A549 (cell line): ENCODE data around the gene ZNF213. TPM values are rescaled to one million over a fixed set of nuclear protein-coding genes. Genes with fewer than 3 reads are reported as not detected.

Experiments
- ATAC-seq, 2 experiments: fragments of 200-7000 bp in 1 of 2; fragments of >200 bp in 1 of 2; cut with Nextera tagmentation in 1 of 2; cut with Tn5 transposase in 1 of 2; 3 replicates each; pipeline versions ENCODE4 v1.8.0 to v1.9.1; 2018 to 2020; ENCODE audit warnings: mild to moderate bottlenecking in 1 of 2, moderate library complexity in 1 of 2
- CTCF ChIA-PET: fragments of 300-600 bp; sonication (Branson Sonifier 250); formaldehyde crosslinking; extraction: SDS; loops from one replicate; lab custom pipeline; 2021; ENCODE audit warnings: antibody characterized with exemption, inconsistent platforms; lab: Yijun Ruan, JAX
- POLR2A ChIA-PET: fragments of 350-600 bp; formaldehyde crosslinking; extraction: SDS; loops from one replicate; lab custom pipeline; 2021; ENCODE audit warnings: antibody characterized with exemption, inconsistent platforms; lab: Yijun Ruan, JAX
- DNase-seq, 2 experiments: peaks; one replicate each; pipeline versions ENCODE4 v3.0.0 to v3.0.0-alpha.2; 2011 to 2016; ENCODE audit warnings: low read depth in 1 of 2, low spot score in 1 of 2
- FAIRE-seq: peaks from 2 replicates; lab custom pipeline; 2011; peaks lifted over from hg19 to GRCh38; lab: Jason Lieb, UNC
- H3K27ac ChIP-seq, 2 experiments: fragments of >200 bp; sonication (Bioruptor Twin); formaldehyde crosslinking; 3 replicates each; pipeline ENCODE4 v1.5.1; 2016 to 2017
- H3K4me1 ChIP-seq: fragments of >200 bp; sonication (Bioruptor Twin); formaldehyde crosslinking; 3 replicates; pipeline ENCODE4 v1.6.1; 2016
- H3K4me2 ChIP-seq: fragments of >200 bp; sonication (Bioruptor Twin); formaldehyde crosslinking; 3 replicates; pipeline ENCODE4 v1.6.1; 2016
- H3K4me3 ChIP-seq: fragments of >200 bp; sonication (Bioruptor Twin); formaldehyde crosslinking; 3 replicates; pipeline ENCODE4 v1.5.1; 2016
- H3K9me3 ChIP-seq: fragments of >200 bp; sonication (Bioruptor Twin); formaldehyde crosslinking; 3 replicates; pipeline ENCODE4 v1.6.1; 2016
- ATOH8 ChIP-seq: fragments of 250-450 bp; sonication (Bioruptor Pico); IDR thresholded peaks from 2 replicates; pipeline ENCODE4 v1.5.0; 2020; ENCODE audit warnings: low read depth, mild to moderate bottlenecking, moderate library complexity
- CBX2 ChIP-seq: fragments of 200-600 bp; sonication (generic); IDR thresholded peaks from 2 replicates; pipeline ENCODE4 v1.6.1; 2016; ENCODE audit warnings: low read depth, mild to moderate bottlenecking, borderline replicate concordance
- CBX8 ChIP-seq: fragments of 200-600 bp; sonication (generic); IDR thresholded peaks from 2 replicates; pipeline ENCODE4 v1.6.1; 2016
- CEBPB ChIP-seq, 2 experiments: fragments of >200 bp in 1 of 2; sonication (Bioruptor Twin) in 1 of 2; formaldehyde crosslinking in 1 of 2; IDR thresholded peaks; 2 replicates each; pipeline ENCODE4 v1.6.1; 2012 to 2016
- EHMT2 ChIP-seq: fragments of 200-600 bp; sonication (generic); IDR thresholded peaks from 2 replicates; pipeline ENCODE4 v1.6.1; 2016; ENCODE audit warnings: antibody characterized with exemption, low read depth, mild to moderate bottlenecking, moderate library complexity
- ESRRA ChIP-seq: fragments of 150-350 bp; IDR thresholded peaks from 2 replicates; pipeline ENCODE4 v1.6.1; 2014; ENCODE audit warnings: mild to moderate bottlenecking, low read length, borderline replicate concordance
- FOSL2 ChIP-seq, 2 experiments: fragments of 450-650 bp in 1 of 2; fragments of >200 bp in 1 of 2; sonication (Bioruptor Twin) in 1 of 2; formaldehyde crosslinking; IDR thresholded peaks; 2 replicates each; pipeline versions ENCODE4 v1.5.0 to v1.6.1; 2016 to 2020; ENCODE audit warnings: mild to moderate bottlenecking in 1 of 2, moderate library complexity in 1 of 2
- FOXS1 ChIP-seq: fragments of 250-450 bp; sonication (Bioruptor Pico); IDR thresholded peaks from 2 replicates; pipeline ENCODE4 v1.5.0; 2020; ENCODE audit warnings: mild to moderate bottlenecking, moderate library complexity
- GATA3 ChIP-seq: IDR thresholded peaks from 2 replicates; pipeline ENCODE4 v1.6.1; 2012; ENCODE audit warnings: borderline replicate concordance
- HDAC2 ChIP-seq: fragments of 200-600 bp; sonication (generic); IDR thresholded peaks from 2 replicates; pipeline ENCODE4 v1.6.1; 2016
- HES2 ChIP-seq: fragments of >200 bp; sonication (Bioruptor Twin); formaldehyde crosslinking; IDR thresholded peaks from 2 replicates; pipeline ENCODE4 v1.6.1; 2016
- HOXA7 ChIP-seq: fragments of 250-450 bp; sonication (Bioruptor Pico); IDR thresholded peaks from 2 replicates; pipeline ENCODE4 v1.5.0; 2020; ENCODE audit warnings: mild to moderate bottlenecking, moderate library complexity
- HOXB13 ChIP-seq: fragments of 250-450 bp; sonication (Bioruptor Pico); IDR thresholded peaks from 2 replicates; pipeline ENCODE4 v1.5.0; 2020; ENCODE audit warnings: low read depth, mild to moderate bottlenecking, moderate library complexity
- KDM5A ChIP-seq: fragments of 200-600 bp; sonication (generic); IDR thresholded peaks from 2 replicates; pipeline ENCODE4 v1.6.1; 2016; ENCODE audit warnings: antibody characterized with exemption, mild to moderate bottlenecking
- MAFK ChIP-seq: fragments of 450-650 bp; IDR thresholded peaks from 2 replicates; pipeline ENCODE4 v1.6.1; 2014; ENCODE audit not compliant: partially characterized antibody
- NPAS2 ChIP-seq: fragments of 250-450 bp; sonication (Bioruptor Pico); IDR thresholded peaks from 2 replicates; pipeline ENCODE4 v1.8.0; 2022; ENCODE audit warnings: mild to moderate bottlenecking, moderate library complexity, borderline replicate concordance
- PBX3 ChIP-seq: IDR thresholded peaks from 2 replicates; pipeline ENCODE4 v1.6.1; 2012
- PHF8 ChIP-seq: fragments of 200-600 bp; sonication (generic); IDR thresholded peaks from 2 replicates; pipeline ENCODE4 v1.6.1; 2016; ENCODE audit warnings: low read depth, mild to moderate bottlenecking, antibody characterized with exemption, moderate library complexity, borderline replicate concordance
- POLR2AphosphoS2 ChIP-seq: conservative IDR thresholded peaks from 2 replicates; pipeline ENCODE4 v1.6.1; 2012; ENCODE audit warnings: low read length, improper control_type of control experiment, inconsistent platforms
- RAD21 ChIP-seq, 2 experiments: fragments of >200 bp in 1 of 2; sonication (Bioruptor Twin) in 1 of 2; formaldehyde crosslinking in 1 of 2; IDR thresholded peaks in 1 of 2; conservative IDR thresholded peaks in 1 of 2; 2 replicates in 1 of 2; 3 replicates in 1 of 2; pipeline ENCODE4 v1.6.1; 2012 to 2018; ENCODE audit warnings: inconsistent platforms in 1 of 2
- RFX5 ChIP-seq: fragments of 450-650 bp; IDR thresholded peaks from 2 replicates; pipeline ENCODE4 v1.7.1; 2014; ENCODE audit warnings: antibody characterized with exemption, mild to moderate bottlenecking, moderate library complexity
- RNF2 ChIP-seq: fragments of 200-600 bp; sonication (generic); IDR thresholded peaks from 2 replicates; pipeline ENCODE4 v1.6.1; 2016; ENCODE audit warnings: low read depth, mild to moderate bottlenecking, antibody characterized with exemption, moderate library complexity, borderline replicate concordance
- SMC3 ChIP-seq: fragments of >200 bp; sonication (Bioruptor Twin); formaldehyde crosslinking; IDR thresholded peaks from 3 replicates; pipeline ENCODE4 v1.6.1; 2018; ENCODE audit warnings: inconsistent platforms
- TP53 ChIP-seq: fragments of 250-450 bp; sonication (Bioruptor Pico); IDR thresholded peaks from 2 replicates; pipeline ENCODE4 v1.5.0; 2021; ENCODE audit warnings: mild to moderate bottlenecking, moderate library complexity
- ZFP36 ChIP-seq: fragments of 450-650 bp; IDR thresholded peaks from 2 replicates; pipeline ENCODE4 v1.6.1; 2014; ENCODE audit warnings: borderline replicate concordance; ENCODE audit not compliant: partially characterized antibody
- WGBS: methylation state at CpG from one replicate; pipeline ENCODE4 v1.1.6; 2017; ENCODE audit errors: missing lambda C conversion rate; 5-methylcytosine and 5-hydroxymethylcytosine counted together
- polyA plus RNA-seq, 4 experiments: library from polyadenylated mRNA; depleted of rRNA in 3 of 4; stranded (reverse); fragments of >200 nt; fragmentation: RNase III in 1 of 4; extraction: RNeasy Plus Mini Kit Qiagen cat#74134 plus additional on column Dnase treatment in 1 of 4; gene quantifications; 2 replicates in 3 of 4; 3 replicates in 1 of 4; pipeline ENCODE4 v1.2.3, GENCODE V29; 2011 to 2017
- TF ChIP-seq, protein P1 (sequence below): fragments of >200 bp; sonication (Bioruptor Twin); formaldehyde crosslinking; IDR thresholded peaks from 3 replicates; pipeline ENCODE4 v1.6.1; 2016
- TF ChIP-seq, protein P2 (sequence below): IDR thresholded peaks from 2 replicates; pipeline ENCODE4 v1.6.1; 2012
- TF ChIP-seq, protein P3 (sequence below): fragments of 250-450 bp; sonication (Bioruptor Pico); IDR thresholded peaks from 2 replicates; pipeline ENCODE4 v1.5.0; 2021; ENCODE audit warnings: mild to moderate bottlenecking, moderate library complexity, borderline replicate concordance
- TF ChIP-seq, protein P4 (sequence below): fragments of 150-350 bp; IDR thresholded peaks from 2 replicates; pipeline ENCODE4 v1.6.1; 2014; ENCODE audit warnings: low read depth, mild to moderate bottlenecking, low read length

Gene ZNF213
- polyA plus RNA-seq, 2 of the 4 experiments (the other 2 are of a cell fraction) = 0.72 to 6.1 TPM

- ATAC-seq (no peak), DNase-seq (no peak), FAIRE-seq (no peak)
- no peak overlapping the region for H3K4me2 ChIP-seq
- H3K4me3 ChIP-seq = no peak overlapping the region
- TF ChIP-seq POLR2AphosphoS2 (no peak), SMC3 (no peak), RNF2 (no peak), HOXB13 (CRISPR knock-in tag) (no peak), RAD21 (conservative IDR thresholded peaks at IDR 0.05 in 1 of 2, IDR thresholded peaks at IDR 0.05 in 1 of 2) (no peak), ZFP36 (no peak), RFX5 (no peak), NPAS2 (no peak), PHF8 (no peak), CEBPB (IDR thresholded peaks at IDR 0.05) (no peak), CBX2 (no peak), FOXS1 (no peak), KDM5A (no peak), MAFK (no peak), CBX8 (no peak), ATOH8 (CRISPR knock-in tag) (no peak), TP53 (CRISPR knock-in tag) (no peak)
- TF ChIP-seq, protein P1, sequence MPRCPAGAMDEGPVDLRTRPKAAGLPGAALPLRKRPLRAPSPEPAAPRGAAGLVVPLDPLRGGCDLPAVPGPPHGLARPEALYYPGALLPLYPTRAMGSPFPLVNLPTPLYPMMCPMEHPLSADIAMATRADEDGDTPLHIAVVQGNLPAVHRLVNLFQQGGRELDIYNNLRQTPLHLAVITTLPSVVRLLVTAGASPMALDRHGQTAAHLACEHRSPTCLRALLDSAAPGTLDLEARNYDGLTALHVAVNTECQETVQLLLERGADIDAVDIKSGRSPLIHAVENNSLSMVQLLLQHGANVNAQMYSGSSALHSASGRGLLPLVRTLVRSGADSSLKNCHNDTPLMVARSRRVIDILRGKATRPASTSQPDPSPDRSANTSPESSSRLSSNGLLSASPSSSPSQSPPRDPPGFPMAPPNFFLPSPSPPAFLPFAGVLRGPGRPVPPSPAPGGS = no peak
- TF ChIP-seq, protein P2, sequence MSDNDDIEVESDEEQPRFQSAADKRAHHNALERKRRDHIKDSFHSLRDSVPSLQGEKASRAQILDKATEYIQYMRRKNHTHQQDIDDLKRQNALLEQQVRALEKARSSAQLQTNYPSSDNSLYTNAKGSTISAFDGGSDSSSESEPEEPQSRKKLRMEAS = no peak
- TF ChIP-seq, protein P3, sequence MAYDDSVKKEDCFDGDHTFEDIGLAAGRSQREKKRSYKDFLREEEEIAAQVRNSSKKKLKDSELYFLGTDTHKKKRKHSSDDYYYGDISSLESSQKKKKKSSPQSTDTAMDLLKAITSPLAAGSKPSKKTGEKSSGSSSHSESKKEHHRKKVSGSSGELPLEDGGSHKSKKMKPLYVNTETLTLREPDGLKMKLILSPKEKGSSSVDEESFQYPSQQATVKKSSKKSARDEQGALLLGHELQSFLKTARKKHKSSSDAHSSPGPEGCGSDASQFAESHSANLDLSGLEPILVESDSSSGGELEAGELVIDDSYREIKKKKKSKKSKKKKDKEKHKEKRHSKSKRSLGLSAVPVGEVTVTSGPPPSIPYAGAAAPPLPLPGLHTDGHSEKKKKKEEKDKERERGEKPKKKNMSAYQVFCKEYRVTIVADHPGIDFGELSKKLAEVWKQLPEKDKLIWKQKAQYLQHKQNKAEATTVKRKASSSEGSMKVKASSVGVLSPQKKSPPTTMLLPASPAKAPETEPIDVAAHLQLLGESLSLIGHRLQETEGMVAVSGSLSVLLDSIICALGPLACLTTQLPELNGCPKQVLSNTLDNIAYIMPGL (CRISPR knock-in tag) = no peak
- CTCF ChIA-PET = interaction anchor here (0.9 to 11.2 kb wide), 6 partner anchors 10 to 89 kb away, joined by 3 to 158 read pairs (median 12); partner anchors contain the start of genes ZNF205 and ZNF213
- WGBS = 98% methylated on average over 4 of the region's 5 CpGs
- H3K4me1 ChIP-seq = peaks cover 7% of the 10 kb centered on the region
- POLR2A ChIA-PET = interaction anchor here (2.8 to 4.1 kb wide), 2 partner anchors 12 to 13 kb away, joined by 13 to 43 read pairs; partner anchors contain the start of gene ZNF213
- H3K9me3 ChIP-seq = no peaks in the 10 kb centered on the region
- H3K27ac ChIP-seq = no peak overlapping the region
Observed at GRCh38 chr16:3147757-3148104, 12.9 kb downstream of the ZNF213 start.

DNA sequence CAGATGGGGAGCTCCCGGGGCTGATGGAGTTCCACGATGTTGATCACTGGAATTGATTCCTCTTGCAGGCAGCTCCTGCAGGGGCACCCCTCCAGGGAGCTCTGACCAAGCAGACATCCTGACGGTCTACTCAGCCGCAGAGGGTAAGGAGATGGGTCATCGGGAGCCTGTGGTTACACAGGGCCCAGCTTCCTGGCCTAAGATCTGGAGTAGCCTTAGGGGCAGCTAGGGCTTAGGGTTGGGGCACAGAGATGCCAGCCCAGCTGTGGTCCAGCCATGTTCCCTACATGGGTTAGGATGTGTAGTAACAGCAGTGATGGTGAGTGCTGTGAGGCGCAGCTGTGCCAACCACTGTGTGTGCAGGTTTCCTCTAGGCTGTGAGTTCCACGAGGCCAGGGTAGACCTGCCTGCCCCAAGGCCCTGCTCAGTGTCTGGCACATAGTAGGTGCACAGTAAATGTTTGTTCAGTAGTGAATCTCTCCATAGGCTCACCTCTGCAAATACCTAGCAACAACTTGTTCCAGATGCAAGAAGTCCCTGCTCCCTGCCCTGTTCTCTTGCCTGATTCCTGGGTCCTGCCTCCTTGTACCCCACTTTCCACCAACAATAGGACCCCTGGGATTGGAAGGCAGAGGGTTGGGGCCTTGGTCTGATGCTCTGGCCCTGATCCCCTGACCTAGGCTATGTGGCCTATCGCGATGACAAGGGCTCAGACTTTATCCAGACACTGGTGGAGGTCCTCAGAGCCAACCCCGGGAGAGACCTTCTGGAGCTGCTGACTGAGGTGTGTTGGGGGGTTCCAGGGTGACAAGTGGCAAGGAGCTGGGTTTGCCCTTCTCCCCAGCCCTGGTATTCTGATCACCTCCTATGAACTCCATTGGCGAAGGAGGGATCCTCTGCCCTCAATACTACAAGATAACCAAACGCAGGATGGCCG is 13.7 kb downstream of the ZNF213 start:
- ChIA-PET POLR2A (interaction anchor here (0.6 to 4.1 kb wide), 5 partner anchors 11 to 719 kb away, joined by 3 to 64 read pairs (median 14); partner anchors contain the start of gene ZNF213), CTCF (interaction anchor here (0.9 to 11.2 kb wide), 14 partner anchors 11 to 125 kb away, joined by 3 to 158 read pairs (median 6); partner anchors contain the start of genes HCFC1R1, THOC6, ZNF205 and ZNF213)
- ATAC-seq (no peak), DNase-seq (no peak), FAIRE-seq (no peak)
- Histone ChIP-seq H3K27ac (peak overlapping the region in 1 of 2 experiments; percentile 97; a peak in 2 of 6 replicates), H3K4me2 (peak overlapping the region; percentile 91), H3K4me3 (no peak overlapping the region), H3K9me3 (no peaks in the 10 kb centered on the region), H3K4me1 (peaks cover 7% of the 10 kb centered on the region)
- WGBS = 94% methylated on average over 13 of the region's 13 CpGs
- TF ChIP-seq POLR2AphosphoS2 (no peak), HOXA7 (CRISPR knock-in tag) (no peak), HDAC2 (no peak), ESRRA (no peak), EHMT2 (no peak), PBX3 (no peak), FOSL2 (IDR thresholded peaks at IDR 0.05) (no peak), FOSL2 (CRISPR knock-in tag; IDR thresholded peaks at IDR 0.05) (no peak), GATA3 (no peak), KDM5A (no peak), HES2 (no peak), MAFK (no peak)
- TF ChIP-seq, protein P4, sequence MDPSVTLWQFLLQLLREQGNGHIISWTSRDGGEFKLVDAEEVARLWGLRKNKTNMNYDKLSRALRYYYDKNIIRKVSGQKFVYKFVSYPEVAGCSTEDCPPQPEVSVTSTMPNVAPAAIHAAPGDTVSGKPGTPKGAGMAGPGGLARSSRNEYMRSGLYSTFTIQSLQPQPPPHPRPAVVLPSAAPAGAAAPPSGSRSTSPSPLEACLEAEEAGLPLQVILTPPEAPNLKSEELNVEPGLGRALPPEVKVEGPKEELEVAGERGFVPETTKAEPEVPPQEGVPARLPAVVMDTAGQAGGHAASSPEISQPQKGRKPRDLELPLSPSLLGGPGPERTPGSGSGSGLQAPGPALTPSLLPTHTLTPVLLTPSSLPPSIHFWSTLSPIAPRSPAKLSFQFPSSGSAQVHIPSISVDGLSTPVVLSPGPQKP = no peak
